Endothelial cell (in vitro differentiated cells): ENCODE data around the gene TNS3. TPM values are rescaled to one million over a fixed set of nuclear protein-coding genes. Genes with fewer than 3 reads are reported as not detected.
A peak's percentile ranks its signal among the peaks of the same experiment; 100 is the strongest.

Experiments
- DNase-seq: peaks from one replicate; pipeline ENCODE4 v3.0.0; 2021; ENCODE audit warnings: low spot score
- H3K27ac Mint-ChIP-seq: one replicate; pipeline ENCODE4 v1.8.0; 2021; ENCODE audit warnings: mixed read lengths, inconsistent platforms; ENCODE audit not compliant: unreplicated experiment
- H3K27me3 Mint-ChIP-seq: one replicate; pipeline ENCODE4 v1.8.0; 2021; ENCODE audit warnings: mild to moderate bottlenecking, moderate library complexity, mixed read lengths, inconsistent platforms; ENCODE audit not compliant: unreplicated experiment
- H3K36me3 Mint-ChIP-seq: one replicate; pipeline ENCODE4 v1.8.0; 2021; ENCODE audit warnings: mild to moderate bottlenecking, low read depth, mixed read lengths, inconsistent platforms; ENCODE audit not compliant: unreplicated experiment
- H3K4me1 Mint-ChIP-seq: one replicate; pipeline ENCODE4 v1.8.0; 2021; ENCODE audit warnings: mild to moderate bottlenecking, mixed read lengths, inconsistent platforms; ENCODE audit not compliant: unreplicated experiment
- H3K4me3 Mint-ChIP-seq: one replicate; pipeline ENCODE4 v1.8.0; 2021; ENCODE audit warnings: mild to moderate bottlenecking, mixed read lengths, inconsistent platforms; ENCODE audit not compliant: unreplicated experiment
- H3K9me3 Mint-ChIP-seq: one replicate; pipeline ENCODE4 v1.8.0; 2021; ENCODE audit warnings: mixed read lengths, inconsistent platforms; ENCODE audit not compliant: unreplicated experiment
- CTCF ChIP-seq: fragments of 200-600 bp; sonication (generic); IDR thresholded peaks from one replicate; pipeline ENCODE4 v1.5.0; 2021; ENCODE audit warnings: antibody characterized with exemption; ENCODE audit not compliant: unreplicated experiment
- total RNA-seq: library from RNA; stranded (reverse); fragmentation: NEBNext Ultra II Directional; extraction: Animal tissue kit (Norgen Biotek cat#: 25700); gene quantifications from one replicate; pipeline ENCODE4 v1.2.1, GENCODE V29; 2021; ENCODE audit not compliant: unreplicated experiment

The TNS3 gene
- total RNA-seq, 1 donor from 2014 or later, result 7.5 TPM

GRCh38 chr7:47581438-47581803 lies 490 bp downstream of the TNS3 start:
- Mint-ChIP-seq H3K4me1 (peaks cover 22% of the 10 kb centered on the region), H3K36me3 (no peaks in the 10 kb centered on the region), H3K4me3 (peak overlapping the region; percentile 74), H3K27ac (no peak overlapping the region), H3K9me3 (no peaks in the 10 kb centered on the region), H3K27me3 (peaks cover 18% of the 10 kb centered on the region)
- no peak for TF ChIP-seq CTCF
- DNase-seq, result peak; percentile 23

GRCh38 chr7:47580811-47581331 lies 1.0 kb downstream of the TNS3 start:
- no peak for DNase-seq
- H3K27ac Mint-ChIP-seq, result no peak overlapping the region
- peak overlapping the region; percentile 27 for H3K4me3 Mint-ChIP-seq
- no peak for TF ChIP-seq CTCF
- no peaks in the 10 kb centered on the region for H3K9me3 Mint-ChIP-seq
- H3K4me1 Mint-ChIP-seq, result peaks cover 22% of the 10 kb centered on the region
- no peaks in the 10 kb centered on the region for H3K36me3 Mint-ChIP-seq
- H3K27me3 Mint-ChIP-seq, result peaks cover 18% of the 10 kb centered on the region

GRCh38 chr7:47580175-47580706 lies 1.7 kb downstream of the TNS3 start:
- TF ChIP-seq CTCF, result no peak
- Mint-ChIP-seq H3K4me1 (peaks cover 22% of the 10 kb centered on the region), H3K4me3 (peak overlapping the region; percentile 27), H3K9me3 (no peaks in the 10 kb centered on the region), H3K36me3 (no peaks in the 10 kb centered on the region), H3K27me3 (peaks cover 16% of the 10 kb centered on the region), H3K27ac (no peak overlapping the region)
- DNase-seq, result no peak

GRCh38 chr7:47579458-47579857 lies 2.5 kb downstream of the TNS3 start:
- Mint-ChIP-seq H3K4me3 (no peak overlapping the region), H3K36me3 (no peaks in the 10 kb centered on the region), H3K9me3 (no peaks in the 10 kb centered on the region), H3K27me3 (peaks cover 12% of the 10 kb centered on the region), H3K27ac (no peak overlapping the region), H3K4me1 (peaks cover 22% of the 10 kb centered on the region)
- no peak for DNase-seq
- TF ChIP-seq CTCF, result no peak

GRCh38 chr7:47578579-47579270 lies 3.2 kb downstream of the TNS3 start:
- no peak overlapping the region for H3K4me3 Mint-ChIP-seq
- no peak for DNase-seq
- H3K27me3 Mint-ChIP-seq, result peaks cover 11% of the 10 kb centered on the region
- H3K27ac Mint-ChIP-seq, result peak overlapping the region; percentile 31
- peaks cover 29% of the 10 kb centered on the region for H3K4me1 Mint-ChIP-seq
- H3K9me3 Mint-ChIP-seq, result no peaks in the 10 kb centered on the region
- no peak for TF ChIP-seq CTCF
- H3K36me3 Mint-ChIP-seq, result no peaks in the 10 kb centered on the region
